WTC11 (cell line): ENCODE measurements around the gene UCHL1. TPM values are rescaled to one million over a fixed set of nuclear protein-coding genes. Genes with fewer than 3 reads are reported as not detected.

ENCODE experiments used
- ATAC-seq: fragments of 200-7000 bp; cut with Tn5 transposase; 2 replicates; pipeline ENCODE4 v1.10.0; 2021; ENCODE audit warnings: mild to moderate bottlenecking, moderate library complexity
- CTCF ChIA-PET: fragments of 300-600 bp; sonication (Branson Sonifier 250); formaldehyde crosslinking; loops from one replicate; lab custom pipeline; 2021; ENCODE audit warnings: antibody characterized with exemption; lab: Charles Lee
- POLR2A ChIA-PET: fragments of 350-600 bp; sonication (Branson Sonifier 250); formaldehyde crosslinking; loops from one replicate; lab custom pipeline; 2021; ENCODE audit warnings: antibody characterized with exemption; lab: Charles Lee
- DNase-seq: peaks from one replicate; pipeline ENCODE4 v3.0.0; 2021; ENCODE audit warnings: low spot score
- H3K27ac Mint-ChIP-seq: 2 replicates; pipeline ENCODE4 v1.8.0; 2021; ENCODE audit warnings: mixed read lengths
- H3K27me3 Mint-ChIP-seq: 2 replicates; pipeline ENCODE4 v1.8.0; 2021; ENCODE audit warnings: low read depth, mild to moderate bottlenecking, moderate library complexity, mixed read lengths
- H3K36me3 Mint-ChIP-seq: 2 replicates; pipeline ENCODE4 v1.8.0; 2021; ENCODE audit warnings: mixed read lengths
- H3K4me1 Mint-ChIP-seq: 2 replicates; pipeline ENCODE4 v1.8.0; 2022; ENCODE audit warnings: mixed read lengths
- H3K4me3 Mint-ChIP-seq: 2 replicates; pipeline ENCODE4 v1.8.0; 2021; ENCODE audit warnings: mild to moderate bottlenecking, moderate library complexity, mixed read lengths
- H3K9me3 Mint-ChIP-seq: 2 replicates; pipeline ENCODE4 v1.8.0; 2021; ENCODE audit warnings: mixed read lengths
- AR ChIP-seq: fragments of 250-450 bp; sonication (Bioruptor Pico); IDR thresholded peaks from 2 replicates; pipeline ENCODE4 v1.9.0; 2021; ENCODE audit warnings: mild to moderate bottlenecking
- ARID4B ChIP-seq: sonication (generic); formaldehyde crosslinking; IDR thresholded peaks from 2 replicates; pipeline ENCODE4 v1.8.0; 2023; ENCODE audit warnings: missing genetic modification reagents, mild to moderate bottlenecking, borderline replicate concordance
- ATF2 ChIP-seq: sonication (generic); formaldehyde crosslinking; IDR thresholded peaks from 2 replicates; pipeline ENCODE4 v1.8.1; 2022; ENCODE audit warnings: low read depth, missing genetic modification reagents, borderline replicate concordance
- ATF3 ChIP-seq: sonication (generic); formaldehyde crosslinking; conservative IDR thresholded peaks from 2 replicates; pipeline ENCODE4 v1.8.1; 2022; ENCODE audit warnings: mild to moderate bottlenecking, missing genetic modification reagents
- E2F5 ChIP-seq: sonication (generic); formaldehyde crosslinking; IDR thresholded peaks from 2 replicates; pipeline ENCODE4 v1.8.1; 2022; ENCODE audit warnings: mild to moderate bottlenecking, moderate library complexity, missing genetic modification reagents
- ERG ChIP-seq: fragments of 250-450 bp; sonication (Bioruptor Pico); IDR thresholded peaks from 2 replicates; pipeline ENCODE4 v1.8.0; 2021; ENCODE audit warnings: mild to moderate bottlenecking
- FOXP1 ChIP-seq: sonication (generic); formaldehyde crosslinking; IDR thresholded peaks from 2 replicates; pipeline ENCODE4 v1.8.0; 2022; ENCODE audit warnings: missing genetic modification reagents, mild to moderate bottlenecking, moderate library complexity, borderline replicate concordance
- GRHL2 ChIP-seq: fragments of 250-450 bp; sonication (Bioruptor Pico); IDR thresholded peaks from 2 replicates; pipeline ENCODE4 v1.8.0; 2022; ENCODE audit warnings: mild to moderate bottlenecking, moderate library complexity; ENCODE audit not compliant: insufficient replicate concordance, severe bottlenecking
- HMGXB4 ChIP-seq: sonication (generic); formaldehyde crosslinking; IDR thresholded peaks from 2 replicates; pipeline ENCODE4 v1.8.1; 2023; ENCODE audit warnings: mild to moderate bottlenecking, moderate library complexity, missing genetic modification reagents
- NFE2L1 ChIP-seq: sonication (generic); formaldehyde crosslinking; IDR thresholded peaks from 2 replicates; pipeline ENCODE4 v1.8.1; 2023; ENCODE audit warnings: missing genetic modification reagents
- NR3C1 ChIP-seq: sonication (generic); formaldehyde crosslinking; conservative IDR thresholded peaks from 2 replicates; pipeline ENCODE4 v1.8.1; 2023; ENCODE audit warnings: low read depth, mild to moderate bottlenecking, missing genetic modification reagents
- STAT6 ChIP-seq: sonication (generic); formaldehyde crosslinking; conservative IDR thresholded peaks from 2 replicates; pipeline ENCODE4 v1.8.1; 2023; ENCODE audit warnings: mild to moderate bottlenecking, low read depth, missing genetic modification reagents, moderate library complexity
- ZNF263 ChIP-seq: sonication (generic); formaldehyde crosslinking; IDR thresholded peaks from 2 replicates; pipeline ENCODE4 v1.8.1; 2022; ENCODE audit warnings: low read depth, mild to moderate bottlenecking, moderate library complexity, missing genetic modification reagents
- ZSCAN18 ChIP-seq: fragments of 250-450 bp; sonication (Bioruptor Pico); IDR thresholded peaks from 2 replicates; pipeline ENCODE4 v2.1.2; 2022; ENCODE audit warnings: mild to moderate bottlenecking, moderate library complexity
- total RNA-seq: library from RNA; stranded (reverse); gene quantifications from 3 replicates; pipeline ENCODE4 v1.2.3, GENCODE V29; 2021

The UCHL1 gene
- total RNA-seq, 1 experiment from 2014 or later = 548 TPM

GRCh38 chr4:41241919-41242318, 14.8 kb upstream of the UCHL1 start:
- no peak for ATAC-seq
- Mint-ChIP-seq H3K27ac (no peak overlapping the region), H3K36me3 (no peaks in the 10 kb centered on the region), H3K4me3 (no peak overlapping the region), H3K27me3 (no peaks in the 10 kb centered on the region), H3K4me1 (peaks cover 6% of the 10 kb centered on the region), H3K9me3 (no peaks in the 10 kb centered on the region)
- ChIA-PET CTCF (interaction anchor here (0.6 kb wide), 1 partner anchor 334 kb away, joined by 3 read pairs; no protein-coding TSS in a partner anchor), POLR2A (no interaction called here)
- TF ChIP-seq FOXP1 (CRISPR knock-in tag) = no peak
- no peak for TF ChIP-seq NR3C1
- no peak for TF ChIP-seq ERG
- no peak for TF ChIP-seq NFE2L1 (CRISPR knock-in tag)
- TF ChIP-seq GRHL2 (CRISPR knock-in tag) = no peak
- TF ChIP-seq ATF3 = no peak
- TF ChIP-seq ZNF263 = no peak
- no peak for TF ChIP-seq E2F5
- TF ChIP-seq ATF2 (CRISPR knock-in tag) = no peak
- TF ChIP-seq HMGXB4 = no peak
- no peak for TF ChIP-seq STAT6
- no peak for TF ChIP-seq AR (CRISPR knock-in tag)
- no peak for TF ChIP-seq ZSCAN18 (CRISPR knock-in tag)
- no peak for TF ChIP-seq ARID4B (CRISPR knock-in tag)
- DNase-seq = no peak
